Erythroblast (primary cell): ENCODE data around the gene APOBEC3B.

ENCODE experiments used
- GATA1 ChIP-seq: IDR thresholded peaks from 2 replicates; pipeline ENCODE4 v1.6.1; 2011; ENCODE audit warnings: low read depth, mild to moderate bottlenecking, control low read depth, low read length, moderate library complexity
- POLR2A ChIP-seq: IDR thresholded peaks from 2 replicates; pipeline ENCODE4 v1.6.1; 2011; ENCODE audit warnings: mild to moderate bottlenecking, low read length

GRCh38 chr22:38952281-38952993 is 29.7 kb upstream of the APOBEC3B start:
- TF ChIP-seq POLR2A: no peak
- TF ChIP-seq GATA1: no peak
